Measurements from ENCODE around the gene FCF1. TPM values are rescaled to one million over a fixed set of nuclear protein-coding genes. Genes with fewer than 3 reads are reported as not detected.

The FCF1 gene
- total and polyA plus RNA-seq, 9 of the 15 experiments (the other 6 are each of a cell fraction or from before 2014, with no cell fraction given) = 6.8 to 91.9 (median 40.0) TPM

DNA sequence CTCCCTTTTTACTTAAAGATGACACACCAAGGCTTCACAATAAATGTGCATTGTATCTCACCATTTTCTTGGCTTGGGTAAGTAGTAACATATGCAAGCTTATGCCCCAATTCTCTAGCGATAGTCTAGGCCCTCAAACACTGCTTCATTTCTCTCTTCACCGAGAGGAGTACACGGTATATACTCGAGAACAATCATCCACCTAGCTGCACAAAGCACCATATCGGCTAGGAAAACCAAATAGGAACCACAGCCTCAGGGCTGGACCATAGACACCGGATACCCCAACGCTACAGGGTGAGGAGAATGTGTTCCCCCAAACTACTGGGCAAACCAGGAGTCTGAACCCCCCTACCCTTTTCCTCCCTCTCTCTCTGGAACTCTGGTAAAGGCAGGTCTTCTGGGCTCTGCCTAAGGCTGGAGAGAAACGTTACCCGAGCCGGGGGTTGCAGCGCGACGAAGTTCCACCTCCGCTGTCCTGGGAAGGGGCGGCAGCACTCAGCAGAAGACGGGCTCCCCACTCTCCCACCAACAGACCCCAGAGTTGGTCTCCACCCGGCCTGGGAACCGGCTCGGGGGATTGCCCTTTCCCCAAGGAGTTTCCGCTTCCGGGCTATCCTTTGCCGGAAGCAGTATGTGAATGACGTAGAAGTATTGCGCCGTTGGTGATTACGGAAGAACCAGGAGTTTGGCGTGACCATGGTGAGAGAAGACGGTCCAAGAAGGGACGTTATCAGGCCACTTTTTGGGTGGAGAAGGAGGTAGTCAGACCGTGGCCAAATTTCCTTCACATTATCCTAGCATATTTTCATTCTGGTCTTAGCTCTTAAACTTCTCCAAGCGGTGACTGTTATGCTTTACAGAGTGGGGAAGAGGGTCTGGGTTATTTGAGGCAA is at the start of gene FCF1, which contains the start of gene AREL1 (continued):
- TF ChIP-seq, protein P1, sequence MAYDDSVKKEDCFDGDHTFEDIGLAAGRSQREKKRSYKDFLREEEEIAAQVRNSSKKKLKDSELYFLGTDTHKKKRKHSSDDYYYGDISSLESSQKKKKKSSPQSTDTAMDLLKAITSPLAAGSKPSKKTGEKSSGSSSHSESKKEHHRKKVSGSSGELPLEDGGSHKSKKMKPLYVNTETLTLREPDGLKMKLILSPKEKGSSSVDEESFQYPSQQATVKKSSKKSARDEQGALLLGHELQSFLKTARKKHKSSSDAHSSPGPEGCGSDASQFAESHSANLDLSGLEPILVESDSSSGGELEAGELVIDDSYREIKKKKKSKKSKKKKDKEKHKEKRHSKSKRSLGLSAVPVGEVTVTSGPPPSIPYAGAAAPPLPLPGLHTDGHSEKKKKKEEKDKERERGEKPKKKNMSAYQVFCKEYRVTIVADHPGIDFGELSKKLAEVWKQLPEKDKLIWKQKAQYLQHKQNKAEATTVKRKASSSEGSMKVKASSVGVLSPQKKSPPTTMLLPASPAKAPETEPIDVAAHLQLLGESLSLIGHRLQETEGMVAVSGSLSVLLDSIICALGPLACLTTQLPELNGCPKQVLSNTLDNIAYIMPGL (CRISPR knock-in tag; IDR thresholded peaks at IDR 0.05) = no peak
- TF ChIP-seq ZNF717 (CRISPR knock-in tag; IDR thresholded peaks at IDR 0.05) = no peak
- TF ChIP-seq ZNF444 (CRISPR knock-in tag; IDR thresholded peaks at IDR 0.05) = no peak
- TF ChIP-seq, protein P2, sequence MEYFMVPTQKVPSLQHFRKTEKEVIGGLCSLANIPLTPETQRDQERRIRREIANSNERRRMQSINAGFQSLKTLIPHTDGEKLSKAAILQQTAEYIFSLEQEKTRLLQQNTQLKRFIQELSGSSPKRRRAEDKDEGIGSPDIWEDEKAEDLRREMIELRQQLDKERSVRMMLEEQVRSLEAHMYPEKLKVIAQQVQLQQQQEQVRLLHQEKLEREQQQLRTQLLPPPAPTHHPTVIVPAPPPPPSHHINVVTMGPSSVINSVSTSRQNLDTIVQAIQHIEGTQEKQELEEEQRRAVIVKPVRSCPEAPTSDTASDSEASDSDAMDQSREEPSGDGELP (CRISPR knock-in tag; IDR thresholded peaks at IDR 0.05; ENCODE audit: borderline replicate concordance) = peak; percentile 34; the same call in 1 of the 2 replicates
- TF ChIP-seq ZNF146 (CRISPR knock-in tag; IDR thresholded peaks at IDR 0.05; ENCODE audit: unreplicated experiment) = no peak
- no peak for TF ChIP-seq ZSCAN29 (IDR thresholded peaks at IDR 0.05)
- TF ChIP-seq RBM39 (optimal IDR thresholded peaks at IDR 0.05; ENCODE audit: low read depth, low read length) = no peak
- 0 out of 2 replicates have a peak, but pooled peaks have one; percentile 44 for TF ChIP-seq CXXC5 (CRISPR knock-in tag; IDR thresholded peaks at IDR 0.05)
- no peak for TF ChIP-seq TCF3 (CRISPR knock-in tag; IDR thresholded peaks at IDR 0.05)
- TF ChIP-seq FIP1L1 (IDR thresholded peaks at IDR 0.05; ENCODE audit: low read depth, low read length, poor library complexity, severe bottlenecking) = no peak
- TF ChIP-seq ZNF644 (tag; IDR thresholded peaks at IDR 0.05; ENCODE audit: low read depth) = no peak
- TF ChIP-seq CCAR2 (IDR thresholded peaks at IDR 0.05; ENCODE audit: low read depth, low read length) = no peak
- TF ChIP-seq NCOA2 (IDR thresholded peaks at IDR 0.05; ENCODE audit: partially characterized antibody in 2 of 2) = no peak
- TF ChIP-seq NFIX (CRISPR knock-in tag; IDR thresholded peaks at IDR 0.05; ENCODE audit: low read depth) = no peak
- no peak; a peak in 1 of 4 replicates for TF ChIP-seq SRF (CRISPR knock-in tag; IDR thresholded peaks at IDR 0.05)
- no peak for TF ChIP-seq ZNF354B (CRISPR knock-in tag; IDR thresholded peaks at IDR 0.05)
- no peak for TF ChIP-seq ZC3H11A (IDR thresholded peaks at IDR 0.05; ENCODE audit: low read depth, low read length)
- TF ChIP-seq SIRT6 (IDR thresholded peaks at IDR 0.05; ENCODE audit: low read depth, low read length) = no peak
- TF ChIP-seq KAT7 (CRISPR knock-in tag; IDR thresholded peaks at IDR 0.05; ENCODE audit: borderline replicate concordance) = no peak; the same call in 1 of the 2 replicates
- no peak for TF ChIP-seq SMARCA4 (IDR thresholded peaks at IDR 0.05)
- no peak for TF ChIP-seq TRIM28 (IDR thresholded peaks at IDR 0.05)
- TF ChIP-seq, protein P3, sequence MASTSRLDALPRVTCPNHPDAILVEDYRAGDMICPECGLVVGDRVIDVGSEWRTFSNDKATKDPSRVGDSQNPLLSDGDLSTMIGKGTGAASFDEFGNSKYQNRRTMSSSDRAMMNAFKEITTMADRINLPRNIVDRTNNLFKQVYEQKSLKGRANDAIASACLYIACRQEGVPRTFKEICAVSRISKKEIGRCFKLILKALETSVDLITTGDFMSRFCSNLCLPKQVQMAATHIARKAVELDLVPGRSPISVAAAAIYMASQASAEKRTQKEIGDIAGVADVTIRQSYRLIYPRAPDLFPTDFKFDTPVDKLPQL (IDR thresholded peaks at IDR 0.05; ENCODE audit: extremely low read depth, insufficient read length) = no peak
- TF ChIP-seq, protein P4, sequence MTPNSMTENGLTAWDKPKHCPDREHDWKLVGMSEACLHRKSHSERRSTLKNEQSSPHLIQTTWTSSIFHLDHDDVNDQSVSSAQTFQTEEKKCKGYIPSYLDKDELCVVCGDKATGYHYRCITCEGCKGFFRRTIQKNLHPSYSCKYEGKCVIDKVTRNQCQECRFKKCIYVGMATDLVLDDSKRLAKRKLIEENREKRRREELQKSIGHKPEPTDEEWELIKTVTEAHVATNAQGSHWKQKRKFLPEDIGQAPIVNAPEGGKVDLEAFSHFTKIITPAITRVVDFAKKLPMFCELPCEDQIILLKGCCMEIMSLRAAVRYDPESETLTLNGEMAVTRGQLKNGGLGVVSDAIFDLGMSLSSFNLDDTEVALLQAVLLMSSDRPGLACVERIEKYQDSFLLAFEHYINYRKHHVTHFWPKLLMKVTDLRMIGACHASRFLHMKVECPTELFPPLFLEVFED (CRISPR knock-in tag; conservative IDR thresholded peaks at IDR 0.05) = no peak
- no peak for TF ChIP-seq RBM15 (IDR thresholded peaks at IDR 0.05; ENCODE audit: insufficient read depth, low read length)
- no peak for TF ChIP-seq MEF2D (tag; conservative IDR thresholded peaks at IDR 0.05; ENCODE audit: low read depth)
